Upper lobe of left lung (tissue), 4 donors: Measurements from ENCODE around the gene COL20A1.

ENCODE experiments used
- CTCF ChIP-seq, 6 experiments: fragments of 450-650 bp in 4 of 6; fragments of 200-600 bp in 2 of 6; sonication (generic) in 2 of 6; IDR thresholded peaks; one replicate each; pipeline ENCODE4 v1.5.1; 2016 to 2019; ENCODE audit warnings: antibody characterized with exemption in 6 of 6
- EP300 ChIP-seq, 4 donors: sonication (generic); formaldehyde crosslinking; IDR thresholded peaks; one replicate each; pipeline ENCODE4 v1.5.1; 2017; ENCODE audit warnings: antibody characterized with exemption in 4 of 4, control low read depth in 2 of 4
- POLR2A ChIP-seq, 4 donors: fragments of 450-650 bp; IDR thresholded peaks; one replicate each; pipeline ENCODE4 v1.5.1; 2016 to 2017; ENCODE audit warnings: antibody characterized with exemption in 4 of 4, mild to moderate bottlenecking in 2 of 4
- POLR2AphosphoS5 ChIP-seq, 2 donors: sonication (generic); formaldehyde crosslinking; IDR thresholded peaks; one replicate each; pipeline ENCODE4 v1.5.1; 2017; ENCODE audit warnings: antibody characterized with exemption in 2 of 2

GRCh38 chr20:63310265-63310991, 17.4 kb downstream of the COL20A1 start:
- TF ChIP-seq CTCF (IDR thresholded peaks at IDR 0.05) (no peak), POLR2A (IDR thresholded peaks at IDR 0.05) (no peak), EP300 (IDR thresholded peaks at IDR 0.05) (no peak), POLR2AphosphoS5 (IDR thresholded peaks at IDR 0.05) (no peak)
